GM12878 (cell line): ENCODE measurements around the gene ABCA9. TPM values are rescaled to one million over a fixed set of nuclear protein-coding genes. Genes with fewer than 3 reads are reported as not detected.

Experiments
- ATAC-seq: fragments of 200-7000 bp; cut with Tn5 transposase; 3 replicates; pipeline ENCODE4 v1.9.1; 2020; ENCODE audit warnings: mild to moderate bottlenecking, moderate library complexity
- BruUV-seq: library from RNA; stranded (reverse); fragments of 400-500 nt; replicated peaks from 2 replicates; lab custom pipeline; 2021; lab: Mats Ljungman, UMichigan
- CTCF ChIA-PET: fragments of 300-600 bp; sonication (Branson Sonifier 250); formaldehyde crosslinking; extraction: SDS; loops from one replicate; lab custom pipeline; 2021; ENCODE audit warnings: inconsistent platforms; lab: Yijun Ruan, JAX
- POLR2A ChIA-PET: fragments of 350-600 bp; formaldehyde crosslinking; extraction: SDS; loops from one replicate; lab custom pipeline; 2021; ENCODE audit warnings: inconsistent platforms; lab: Charles Lee
- RAD21 ChIA-PET: fragments of 300-600 bp; sonication (Branson Sonifier 250); formaldehyde crosslinking; loops from one replicate; lab custom pipeline; 2023; ENCODE audit warnings: antibody characterized with exemption; ENCODE audit not compliant: unreplicated experiment; lab: Charles Lee
- SMC1A ChIA-PET: fragments of 300-600 bp; sonication (Branson Sonifier 250); formaldehyde crosslinking; loops from one replicate; lab custom pipeline; 2023; ENCODE audit not compliant: unreplicated experiment, uncharacterized antibody; lab: Charles Lee
- DNase-seq: peaks from one replicate; pipeline ENCODE4 v3.0.0-alpha.2; 2011; ENCODE audit warnings: low read depth, low spot score
- FAIRE-seq: peaks from 3 replicates; lab custom pipeline; 2011; peaks lifted over from hg19 to GRCh38; lab: Jason Lieb, UNC
- H2AFZ ChIP-seq: 2 replicates; pipeline ENCODE4 v1.6.0; 2011; ENCODE audit warnings: low read depth, low read length, control low read depth; ENCODE audit not compliant: control insufficient read depth
- H3K27ac ChIP-seq: 2 replicates; pipeline ENCODE4 v1.5.1; 2011; ENCODE audit warnings: control low read depth; ENCODE audit not compliant: control insufficient read depth, insufficient read depth
- H3K27me3 ChIP-seq, 2 experiments: replicated peaks in 1 of 2; 2 replicates each; pipeline versions ENCODE4 v1.6.0 to v1.6.1; 2011; ENCODE audit warnings: low read length in 1 of 2; ENCODE audit not compliant: control insufficient read depth in 2 of 2, insufficient read depth in 2 of 2
- H3K36me3 ChIP-seq, 2 experiments: 2 replicates each; pipeline ENCODE4 v1.5.1; 2011; ENCODE audit warnings: low read length in 1 of 2; ENCODE audit not compliant: control insufficient read depth in 2 of 2, insufficient read depth in 2 of 2
- H3K4me1 ChIP-seq: 2 replicates; pipeline ENCODE4 v1.6.1; 2011; ENCODE audit warnings: mild to moderate bottlenecking, low read length, moderate library complexity, mixed read lengths; ENCODE audit not compliant: control insufficient read depth, insufficient read depth
- H3K4me2 ChIP-seq: 2 replicates; pipeline ENCODE4 v1.6.0; 2011; ENCODE audit warnings: control low read depth; ENCODE audit not compliant: control insufficient read depth, insufficient read depth
- H3K4me3 ChIP-seq: fragments of 200-600 bp; sonication (generic); 2 replicates; pipeline ENCODE4 v1.5.1; 2016
- H3K79me2 ChIP-seq: 2 replicates; pipeline ENCODE4 v1.6.0; 2011; ENCODE audit warnings: low read length; ENCODE audit not compliant: control insufficient read depth, insufficient read depth
- H3K9ac ChIP-seq: 2 replicates; pipeline ENCODE4 v1.8.0; 2011; ENCODE audit warnings: low read length, control low read depth, mixed read lengths; ENCODE audit not compliant: control insufficient read depth, insufficient read depth
- H3K9me3 ChIP-seq: replicated peaks from 3 replicates; pipeline ENCODE4 v1.5.1; 2011; ENCODE audit warnings: mild to moderate bottlenecking, low read length; ENCODE audit not compliant: control insufficient read depth, insufficient read depth
- H4K20me1 ChIP-seq: 2 replicates; pipeline ENCODE4 v1.6.0; 2011; ENCODE audit not compliant: control insufficient read depth, insufficient read depth
- CEBPB ChIP-seq, 2 experiments: fragments of 150-350 bp in 1 of 2; IDR thresholded peaks; 2 replicates each; pipeline ENCODE4 v1.6.1; 2012 to 2014; ENCODE audit warnings: low read depth in 2 of 2, low read length in 2 of 2, borderline replicate concordance in 1 of 2, inconsistent platforms in 1 of 2
- CHD2 ChIP-seq: IDR thresholded peaks from 2 replicates; pipeline ENCODE4 v1.6.1; 2011; ENCODE audit warnings: low read depth, low read length, improper control_type of control experiment, borderline replicate concordance
- IKZF2 ChIP-seq, 2 experiments: fragments of 450-650 bp; IDR thresholded peaks; 2 replicates each; pipeline ENCODE4 v1.6.1; 2017; ENCODE audit warnings: mild to moderate bottlenecking in 2 of 2, moderate library complexity in 2 of 2
- IRF3 ChIP-seq: fragments of 450-650 bp; IDR thresholded peaks from 2 replicates; pipeline ENCODE4 v1.6.1; 2014; ENCODE audit warnings: mild to moderate bottlenecking
- IRF4 ChIP-seq: IDR thresholded peaks from 2 replicates; pipeline ENCODE4 v1.6.1; 2011; ENCODE audit warnings: low read depth, low read length
- KLF5 ChIP-seq: fragments of 450-650 bp; IDR thresholded peaks from 2 replicates; pipeline ENCODE4 v1.6.1; 2014; ENCODE audit warnings: mild to moderate bottlenecking; ENCODE audit not compliant: partially characterized antibody
- MYC ChIP-seq: IDR thresholded peaks from 2 replicates; pipeline ENCODE4 v1.6.1; 2011; ENCODE audit warnings: mild to moderate bottlenecking, low read length, moderate library complexity, inconsistent platforms; ENCODE audit not compliant: insufficient read depth, insufficient replicate concordance, insufficient read length, severe bottlenecking
- NBN ChIP-seq: fragments of 450-650 bp; IDR thresholded peaks from 2 replicates; pipeline ENCODE4 v1.6.1; 2016
- NR2F1 ChIP-seq: fragments of 450-650 bp; conservative IDR thresholded peaks from 2 replicates; pipeline ENCODE4 v1.6.1; 2017; ENCODE audit warnings: mild to moderate bottlenecking
- SMC3 ChIP-seq: IDR thresholded peaks from 2 replicates; pipeline ENCODE4 v1.6.1; 2011; ENCODE audit warnings: low read length, improper control_type of control experiment, borderline replicate concordance
- ZNF217 ChIP-seq: fragments of 450-650 bp; IDR thresholded peaks from 2 replicates; pipeline ENCODE4 v1.6.1; 2017; ENCODE audit warnings: antibody characterized with exemption, mild to moderate bottlenecking
- WGBS: methylation state at CpG from one replicate; pipeline ENCODE4 v1.1.6; 2016; ENCODE audit warnings: low lambda C conversion rate; ENCODE audit not compliant: insufficient replicate concordance, insufficient coverage; ENCODE audit errors: missing lambda C conversion rate; 5-methylcytosine and 5-hydroxymethylcytosine counted together
- in situ Hi-C: fragments of 300-500 bp; cut with MboI; formaldehyde crosslinking; loops from 9 replicates; pipeline ENCODE4 v1.14.3; 2018; ENCODE audit warnings: mixed read lengths
- intact Hi-C: fragments of 100-400 bp; cut with micrococcal nuclease; formaldehyde crosslinking; loops from one replicate; pipeline ENCODE4 v1.14.2; 2022; ENCODE audit not compliant: unreplicated experiment
- polyA plus RNA-seq, 11 experiments: library from polyadenylated mRNA; depleted of rRNA in 4 of 11; unstranded in 6 of 11; stranded (reverse) in 5 of 11; fragments of >200 nt; fragmentation: Nextera tagmentation in 4 of 11; fragmentation: Illumina TruSeq in 1 of 11; extraction: Ambion mirVana in 4 of 11; extraction: Trizol in 1 of 11; gene quantifications; 1 replicate in 1 of 11; 2 replicates in 10 of 11; pipeline versions ENCODE4 v1.2.1 to v1.2.3, GENCODE V29; 2011 to 2016; ENCODE audit warnings: inconsistent platforms in 2 of 11, missing spikeins in 2 of 11, low read depth in 1 of 11
- total RNA-seq, 4 experiments: library from RNA; depleted of rRNA in 3 of 4; stranded (reverse); fragments of >200 nt in 3 of 4; fragmentation: Illumina TruSeq in 1 of 4; extraction: Trizol in 1 of 4; gene quantifications; 2 replicates each; pipeline versions ENCODE4 v1.2.1 to v1.2.3, GENCODE V29; 2013 to 2021

Gene ABCA9
- total and polyA plus RNA-seq, 10 of the 15 experiments (the other 5 are each of a cell fraction or from before 2014, with no cell fraction given), result under 0.01 to 2.9 (median 0.31) TPM

- WGBS, result 45% methylated on average over 2 of the region's 2 CpGs
- Histone ChIP-seq H3K9ac (no peak overlapping the region), H2AFZ (no peak overlapping the region), H3K27me3 (no peaks in the 10 kb centered on the region), H3K4me3 (no peak overlapping the region), H3K9me3 (no peaks in the 10 kb centered on the region; the same call in 1 of the 3 replicates), H3K4me2 (no peak overlapping the region), H4K20me1 (no peaks in the 10 kb centered on the region), H3K36me3 (no peaks in the 10 kb centered on the region; a peak in 1 of 4 replicates), H3K4me1 (no peaks in the 10 kb centered on the region), H3K79me2 (no peaks in the 10 kb centered on the region), H3K27ac (no peak overlapping the region)
- ChIA-PET SMC1A (interaction anchor here (0.6 kb wide), 1 partner anchor 55 kb away, joined by 3 read pairs; no protein-coding TSS in a partner anchor), CTCF (no interaction called here), RAD21 (no interaction called here), POLR2A (no interaction called here)
- in situ Hi-C loops, result no loop called here
- ATAC-seq (no peak), FAIRE-seq (no peak), DNase-seq (no peak)
- intact Hi-C loops, result no loop called here
- no TSS peak for BruUV-seq
- TF ChIP-seq ZNF217, result no peak
Measured at GRCh38 chr17:69044371-69044770, 16.4 kb downstream of the ABCA9 start.

GRCh38 chr17:69043098-69043734, 17.5 kb downstream of the ABCA9 start:
- no TSS peak for BruUV-seq
- POLR2A ChIA-PET, result no interaction called here
- Histone ChIP-seq H3K79me2 (no peaks in the 10 kb centered on the region), H3K4me3 (no peak overlapping the region), H3K9ac (no peak overlapping the region), H3K27me3 (no peaks in the 10 kb centered on the region), H3K36me3 (no peaks in the 10 kb centered on the region; a peak in 1 of 4 replicates), H3K9me3 (no peaks in the 10 kb centered on the region; the same call in 2 of the 3 replicates), H4K20me1 (no peaks in the 10 kb centered on the region), H2AFZ (no peak overlapping the region), H3K4me1 (no peaks in the 10 kb centered on the region), H3K27ac (no peak overlapping the region), H3K4me2 (no peak overlapping the region)
- DNase-seq (no peak), ATAC-seq (no peak), FAIRE-seq (no peak)
- RAD21 ChIA-PET, result no interaction called here
- intact Hi-C loops (no loop called here), in situ Hi-C loops (no loop called here)
- TF ChIP-seq SMC3 (no peak), IKZF2 (IDR thresholded peaks at IDR 0.05) (no peak), IRF3 (no peak), KLF5 (no peak), NBN (no peak), NR2F1 (no peak), MYC (no peak), IRF4 (no peak), CEBPB (IDR thresholded peaks at IDR 0.05; ENCODE audit: borderline replicate concordance in 1 of 2, low read depth in 2 of 2, low read length in 2 of 2) (no peak), CHD2 (no peak)
- WGBS, result 76% methylated on average over 6 of the region's 6 CpGs
- SMC1A ChIA-PET, result interaction anchor here (0.7 kb wide), 1 partner anchor 249 kb away, joined by 3 read pairs; no protein-coding TSS in a partner anchor
- CTCF ChIA-PET, result no interaction called here
